BJ (cell line): ENCODE measurements around the gene GATA6. TPM values are rescaled to one million over a fixed set of nuclear protein-coding genes. Genes with fewer than 3 reads are reported as not detected.

Experiments used
- CTCF ChIA-PET: fragments of 350-600 bp; formaldehyde crosslinking; extraction: SDS; loops from one replicate; lab custom pipeline; 2021; ENCODE audit warnings: antibody characterized with exemption, inconsistent platforms; lab: Yijun Ruan, JAX
- POLR2A ChIA-PET: fragments of 300-600 bp; sonication (Branson Sonifier 250); formaldehyde crosslinking; extraction: SDS; loops from one replicate; lab custom pipeline; 2021; ENCODE audit warnings: antibody characterized with exemption; lab: Charles Lee
- DNase-seq: peaks from one replicate; pipeline ENCODE4 v3.0.0-alpha.2; 2011; ENCODE audit warnings: low read depth
- H3K27me3 ChIP-seq: 2 replicates; pipeline ENCODE4 v1.6.0; 2011; ENCODE audit warnings: low read length; ENCODE audit not compliant: control insufficient read depth, insufficient read depth
- H3K36me3 ChIP-seq: 2 replicates; pipeline ENCODE4 v1.5.1; 2011; ENCODE audit warnings: low read length; ENCODE audit not compliant: control insufficient read depth, insufficient read depth
- H3K4me3 ChIP-seq: 2 replicates; pipeline ENCODE4 v1.5.1; 2011; ENCODE audit warnings: low read depth, mild to moderate bottlenecking, control low read depth, low read length
- polyA plus RNA-seq: library from polyadenylated mRNA; depleted of rRNA; stranded (reverse); fragments of >200 nt; gene quantifications from 2 replicates; pipeline ENCODE4 v1.2.3, GENCODE V29; 2011
- TF ChIP-seq, protein P1 (sequence below): IDR thresholded peaks from 2 replicates; pipeline ENCODE4 v1.5.1; 2011; ENCODE audit warnings: low read depth, mild to moderate bottlenecking, control low read depth, inconsistent platforms, low read length, moderate library complexity; ENCODE audit not compliant: insufficient read depth

The GATA6 gene
- polyA plus RNA-seq, 1 experiment, result 0.65 TPM

GRCh38 chr18:22166069-22166950, 3.1 kb upstream of the GATA6 start:
- Histone ChIP-seq H3K36me3 (no peaks in the 10 kb centered on the region), H3K4me3 (no peak overlapping the region), H3K27me3 (peaks cover 53% of the 10 kb centered on the region)
- DNase-seq, result no peak
- ChIA-PET POLR2A (no interaction called here), CTCF (interaction anchor here (0.6 kb wide), 1 partner anchor 602 kb away, joined by 3 read pairs; no protein-coding TSS in a partner anchor)
- TF ChIP-seq, protein P1, sequence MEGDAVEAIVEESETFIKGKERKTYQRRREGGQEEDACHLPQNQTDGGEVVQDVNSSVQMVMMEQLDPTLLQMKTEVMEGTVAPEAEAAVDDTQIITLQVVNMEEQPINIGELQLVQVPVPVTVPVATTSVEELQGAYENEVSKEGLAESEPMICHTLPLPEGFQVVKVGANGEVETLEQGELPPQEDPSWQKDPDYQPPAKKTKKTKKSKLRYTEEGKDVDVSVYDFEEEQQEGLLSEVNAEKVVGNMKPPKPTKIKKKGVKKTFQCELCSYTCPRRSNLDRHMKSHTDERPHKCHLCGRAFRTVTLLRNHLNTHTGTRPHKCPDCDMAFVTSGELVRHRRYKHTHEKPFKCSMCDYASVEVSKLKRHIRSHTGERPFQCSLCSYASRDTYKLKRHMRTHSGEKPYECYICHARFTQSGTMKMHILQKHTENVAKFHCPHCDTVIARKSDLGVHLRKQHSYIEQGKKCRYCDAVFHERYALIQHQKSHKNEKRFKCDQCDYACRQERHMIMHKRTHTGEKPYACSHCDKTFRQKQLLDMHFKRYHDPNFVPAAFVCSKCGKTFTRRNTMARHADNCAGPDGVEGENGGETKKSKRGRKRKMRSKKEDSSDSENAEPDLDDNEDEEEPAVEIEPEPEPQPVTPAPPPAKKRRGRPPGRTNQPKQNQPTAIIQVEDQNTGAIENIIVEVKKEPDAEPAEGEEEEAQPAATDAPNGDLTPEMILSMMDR, result no peak

DNA sequence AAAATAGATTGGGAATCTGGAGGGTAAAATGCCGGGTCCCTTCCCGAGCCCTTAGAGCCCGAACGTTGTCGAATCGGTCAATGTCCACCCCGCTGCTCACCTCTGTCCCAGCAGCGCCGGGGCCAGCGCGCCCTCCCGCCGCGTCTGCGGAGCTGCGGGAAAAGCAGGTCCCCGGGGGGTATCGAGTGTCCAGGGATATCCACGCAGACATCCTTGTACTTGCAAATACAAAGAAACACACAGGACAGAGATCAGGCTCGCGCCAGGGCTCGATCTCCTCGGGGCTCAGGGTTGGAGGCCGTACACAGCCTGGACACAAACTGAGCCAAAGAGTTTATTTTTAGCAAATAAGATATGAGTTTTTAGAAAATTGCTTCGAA, 2.3 kb upstream of the GATA6 start:
- H3K27me3 ChIP-seq, result peaks cover 55% of the 10 kb centered on the region
- TF ChIP-seq, protein P1, result no peak
- no peak for DNase-seq
- ChIA-PET CTCF (interaction anchor here (0.6 kb wide), 1 partner anchor 601 kb away, joined by 3 read pairs; no protein-coding TSS in a partner anchor), POLR2A (no interaction called here)
- H3K4me3 ChIP-seq, result no peak overlapping the region
- H3K36me3 ChIP-seq, result no peaks in the 10 kb centered on the region

DNA sequence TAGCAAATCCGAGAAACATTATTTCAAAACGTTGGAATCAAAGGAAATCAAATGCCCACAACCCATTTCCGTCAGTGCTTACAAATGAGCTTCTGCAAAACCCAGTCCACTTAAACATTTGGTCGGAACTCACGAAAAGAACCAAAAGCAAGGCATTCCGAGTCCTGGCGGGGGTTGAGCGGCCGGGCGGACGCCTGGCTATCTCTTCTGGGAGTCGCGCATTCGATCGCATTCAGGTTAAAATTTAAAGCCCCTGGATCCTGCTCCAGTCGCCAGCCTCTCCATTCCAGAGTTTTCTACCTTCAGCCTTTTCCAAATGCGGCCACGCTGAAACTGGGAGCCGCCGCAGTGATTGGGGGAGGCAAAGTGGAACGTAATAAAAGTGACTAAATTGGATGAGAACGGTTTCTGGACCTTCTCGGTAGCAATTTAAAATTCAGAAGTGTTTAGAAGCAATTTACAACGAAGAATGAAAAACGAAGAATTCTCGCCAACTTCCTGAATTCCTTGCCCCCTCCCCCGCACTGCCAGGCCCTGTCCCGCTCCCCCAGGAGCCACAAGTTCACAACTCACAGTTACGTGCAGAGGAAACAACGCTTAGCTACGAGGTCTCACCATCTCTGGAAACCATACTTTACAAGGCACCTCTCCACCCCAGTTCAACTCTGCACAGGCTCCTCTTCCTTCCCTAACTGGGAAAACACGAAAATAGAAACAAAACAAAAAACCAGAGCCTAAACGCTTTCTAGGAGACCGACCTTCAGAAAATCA, 1.7 kb upstream of the GATA6 start:
- TF ChIP-seq, protein P1, result no peak
- ChIA-PET CTCF (no interaction called here), POLR2A (no interaction called here)
- H3K36me3 ChIP-seq, result no peaks in the 10 kb centered on the region
- no peak overlapping the region for H3K4me3 ChIP-seq
- no peak for DNase-seq
- peaks cover 59% of the 10 kb centered on the region for H3K27me3 ChIP-seq

DNA sequence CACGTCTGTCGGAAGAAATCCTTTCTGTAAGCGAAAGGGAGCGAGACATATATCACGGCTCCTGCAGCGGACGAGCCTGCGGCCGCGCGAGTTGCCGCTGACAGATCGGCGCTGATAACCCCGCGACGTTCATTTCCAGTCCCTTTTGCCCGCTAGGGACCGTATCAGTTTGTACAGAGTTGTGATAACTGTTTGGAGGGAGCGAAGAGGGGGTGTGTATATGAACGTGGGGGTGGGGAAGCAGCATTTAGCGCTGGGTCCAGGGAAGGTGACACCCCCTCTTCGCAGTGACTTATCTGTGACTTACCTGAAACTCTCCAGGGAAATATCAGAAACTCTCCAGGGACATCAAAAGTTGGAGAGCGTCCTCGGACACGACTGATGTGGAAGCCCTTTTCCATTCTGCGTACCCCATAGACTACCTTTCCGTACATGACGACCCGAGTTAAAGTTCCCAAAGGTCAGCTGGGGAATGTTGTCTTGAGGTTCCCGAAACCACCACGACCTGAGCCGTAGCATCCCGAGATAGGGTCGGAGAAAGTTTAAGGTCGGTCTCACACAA, 948 bp upstream of the GATA6 start:
- CTCF ChIA-PET, result interaction anchor here (0.9 kb wide), 1 partner anchor 232 kb away, joined by 3 read pairs; no protein-coding TSS in a partner anchor
- peaks cover 62% of the 10 kb centered on the region for H3K27me3 ChIP-seq
- no peak for DNase-seq

More for the DNA sequence above, 948 bp upstream of the GATA6 start:
- Histone ChIP-seq H3K36me3 (no peaks in the 10 kb centered on the region), H3K4me3 (no peak overlapping the region)
- POLR2A ChIA-PET, result no interaction called here
- TF ChIP-seq, protein P1, result 0 out of 2 replicates have a peak, but pooled peaks have one; percentile 11
